ENCODE results near the gene NHEJ1. TPM values are rescaled to one million over a fixed set of nuclear protein-coding genes. Genes with fewer than 3 reads are reported as not detected.

The NHEJ1 gene
- total RNA-seq, 2 experiments from 2014 or later, result 7.2 to 8.5 TPM

GRCh38 chr2:219125225-219125885 lies 35.3 kb downstream of the NHEJ1 start:
- Mint-ChIP-seq H3K4me1 (ENCODE audit: low read depth) (peaks cover 30% of the 10 kb centered on the region), H3K27ac (no peak overlapping the region), H3K9me3 (no peaks in the 10 kb centered on the region), H3K36me3 (ENCODE audit: low read depth) (no peaks in the 10 kb centered on the region), H3K27me3 (no peaks in the 10 kb centered on the region), H3K4me3 (no peak overlapping the region)
- ChIA-PET CTCF (no interaction called here), POLR2A (no interaction called here)
- no peak overlapping the region for H3K27ac ChIP-seq (ENCODE audit: low read depth in 1 of 2, low read length in 2 of 2)
- no peak overlapping the region for H3K4me3 ChIP-seq (ENCODE audit: low read length)
- DNase-seq, result no peak
- no peak for TF ChIP-seq CTCF (IDR thresholded peaks at IDR 0.05)
- ATAC-seq (ENCODE audit: poor library complexity), result no peak
- H3K9me3 ChIP-seq (ENCODE audit: control insufficient read depth in 1 of 2, insufficient read depth in 1 of 2, low read length in 2 of 2), result no peaks in the 10 kb centered on the region
- no peaks in the 10 kb centered on the region for H3K27me3 ChIP-seq (ENCODE audit: control insufficient read depth in 1 of 2, insufficient read depth in 2 of 2, low read length in 2 of 2)
- H3K36me3 ChIP-seq (ENCODE audit: insufficient read depth, low read length), result peaks cover 7% of the 10 kb centered on the region
- H3K4me1 ChIP-seq (ENCODE audit: insufficient read depth, low read length), result peaks cover 7% of the 10 kb centered on the region
- intact Hi-C loops (cut with DNase I, micrococcal nuclease), result loop anchor here in 1 of 2 experiments (2.0 kb wide), 1 partner anchor 37 kb away; no protein-coding TSS in a partner anchor

GRCh38 chr2:219124381-219125110 lies 36.1 kb downstream of the NHEJ1 start:
- no peaks in the 10 kb centered on the region for H3K27me3 Mint-ChIP-seq
- ATAC-seq (ENCODE audit: poor library complexity), result no peak
- intact Hi-C loops (cut with DNase I, micrococcal nuclease), result loop anchor here in 1 of 2 experiments (2.0 kb wide), 1 partner anchor 36 kb away; no protein-coding TSS in a partner anchor
- peaks cover 1% of the 10 kb centered on the region for H3K36me3 ChIP-seq (ENCODE audit: insufficient read depth, low read length)
- ChIA-PET CTCF (no interaction called here), POLR2A (no interaction called here)
- H3K27ac ChIP-seq (ENCODE audit: low read depth in 1 of 2, low read length in 2 of 2), result no peak overlapping the region
- H3K4me1 ChIP-seq (ENCODE audit: insufficient read depth, low read length), result peaks cover 7% of the 10 kb centered on the region
- no peak overlapping the region for H3K4me3 ChIP-seq (ENCODE audit: low read length)
- H3K9me3 Mint-ChIP-seq, result no peaks in the 10 kb centered on the region
- H3K9me3 ChIP-seq (ENCODE audit: control insufficient read depth in 1 of 2, insufficient read depth in 1 of 2, low read length in 2 of 2), result no peaks in the 10 kb centered on the region
- H3K36me3 Mint-ChIP-seq (ENCODE audit: low read depth), result peaks cover under 1% of the 10 kb centered on the region
- H3K27ac Mint-ChIP-seq, result no peak overlapping the region
- no peaks in the 10 kb centered on the region for H3K27me3 ChIP-seq (ENCODE audit: control insufficient read depth in 1 of 2, insufficient read depth in 2 of 2, low read length in 2 of 2)
- no peak for TF ChIP-seq CTCF (IDR thresholded peaks at IDR 0.05)
- H3K4me1 Mint-ChIP-seq (ENCODE audit: low read depth), result peaks cover 30% of the 10 kb centered on the region
- DNase-seq, result peak in 2 of 14 experiments; percentile 6 to 29
- H3K4me3 Mint-ChIP-seq, result no peak overlapping the region

- no peak for TF ChIP-seq CTCF (IDR thresholded peaks at IDR 0.05)
- DNase-seq (no peak), ATAC-seq (ENCODE audit: poor library complexity) (no peak)
- CTCF ChIA-PET, result no interaction called here
- H3K9me3 Mint-ChIP-seq, result no peaks in the 10 kb centered on the region
- Histone ChIP-seq H3K4me1 (ENCODE audit: insufficient read depth, low read length) (peaks cover 7% of the 10 kb centered on the region), H3K36me3 (ENCODE audit: insufficient read depth, low read length) (no peaks in the 10 kb centered on the region), H3K9me3 (ENCODE audit: control insufficient read depth in 1 of 2, insufficient read depth in 1 of 2, low read length in 2 of 2) (no peaks in the 10 kb centered on the region), H3K4me3 (ENCODE audit: low read length) (no peak overlapping the region), H3K27ac (ENCODE audit: low read depth in 1 of 2, low read length in 2 of 2) (no peak overlapping the region), H3K27me3 (ENCODE audit: control insufficient read depth in 1 of 2, insufficient read depth in 2 of 2, low read length in 2 of 2) (no peaks in the 10 kb centered on the region)
- H3K36me3 Mint-ChIP-seq (ENCODE audit: low read depth), result peaks cover 9% of the 10 kb centered on the region
- no peak overlapping the region for H3K4me3 Mint-ChIP-seq
- no peaks in the 10 kb centered on the region for H3K27me3 Mint-ChIP-seq
- no peak overlapping the region for H3K27ac Mint-ChIP-seq
- intact Hi-C loops (cut with DNase I, micrococcal nuclease), result loop anchor here in 1 of 2 experiments (2.0 kb wide), 1 partner anchor 35 kb away; no protein-coding TSS in a partner anchor
- POLR2A ChIA-PET, result no interaction called here
- H3K4me1 Mint-ChIP-seq (ENCODE audit: low read depth), result peaks cover 25% of the 10 kb centered on the region
Observed at GRCh38 chr2:219123356-219124135, 37.1 kb downstream of the NHEJ1 start.
